Measurements from ENCODE around the gene PBX2.
A peak's percentile ranks its signal among the peaks of the same experiment; 100 is the strongest.

DNA sequence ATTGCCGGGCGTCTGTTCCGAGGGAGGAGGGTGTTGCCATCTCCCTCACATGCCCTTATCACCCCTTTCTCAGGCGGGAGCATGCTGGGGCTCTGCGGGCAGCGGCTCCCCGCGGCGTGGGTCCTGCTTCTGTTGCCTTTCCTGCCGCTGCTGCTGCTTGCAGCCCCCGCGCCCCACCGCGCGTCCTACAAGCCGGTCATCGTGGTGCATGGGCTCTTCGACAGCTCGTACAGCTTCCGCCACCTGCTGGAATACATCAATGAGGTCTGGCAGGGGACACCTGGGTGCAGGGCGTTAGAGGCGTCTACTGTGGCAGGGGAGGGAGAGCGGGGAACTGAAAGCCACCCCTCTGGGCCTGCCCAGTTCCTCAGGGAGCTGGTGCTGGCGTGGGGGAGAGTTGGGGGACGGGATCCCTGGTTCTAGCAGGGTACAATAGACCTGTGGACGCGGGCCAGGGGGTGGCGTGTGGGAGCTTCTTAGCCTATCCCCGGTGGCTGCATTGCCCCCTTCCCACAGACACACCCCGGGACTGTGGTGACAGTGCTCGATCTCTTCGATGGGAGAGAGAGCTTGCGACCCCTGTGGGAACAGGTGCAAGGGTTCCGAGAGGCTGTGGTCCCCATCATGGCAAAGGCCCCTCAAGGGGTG, 35.4 kb downstream of the PBX2 start:
- TF ChIP-seq POLR2A (IDR thresholded peaks at IDR 0.05; ENCODE audit: low read depth), result no peak
- TF ChIP-seq, protein P1, sequence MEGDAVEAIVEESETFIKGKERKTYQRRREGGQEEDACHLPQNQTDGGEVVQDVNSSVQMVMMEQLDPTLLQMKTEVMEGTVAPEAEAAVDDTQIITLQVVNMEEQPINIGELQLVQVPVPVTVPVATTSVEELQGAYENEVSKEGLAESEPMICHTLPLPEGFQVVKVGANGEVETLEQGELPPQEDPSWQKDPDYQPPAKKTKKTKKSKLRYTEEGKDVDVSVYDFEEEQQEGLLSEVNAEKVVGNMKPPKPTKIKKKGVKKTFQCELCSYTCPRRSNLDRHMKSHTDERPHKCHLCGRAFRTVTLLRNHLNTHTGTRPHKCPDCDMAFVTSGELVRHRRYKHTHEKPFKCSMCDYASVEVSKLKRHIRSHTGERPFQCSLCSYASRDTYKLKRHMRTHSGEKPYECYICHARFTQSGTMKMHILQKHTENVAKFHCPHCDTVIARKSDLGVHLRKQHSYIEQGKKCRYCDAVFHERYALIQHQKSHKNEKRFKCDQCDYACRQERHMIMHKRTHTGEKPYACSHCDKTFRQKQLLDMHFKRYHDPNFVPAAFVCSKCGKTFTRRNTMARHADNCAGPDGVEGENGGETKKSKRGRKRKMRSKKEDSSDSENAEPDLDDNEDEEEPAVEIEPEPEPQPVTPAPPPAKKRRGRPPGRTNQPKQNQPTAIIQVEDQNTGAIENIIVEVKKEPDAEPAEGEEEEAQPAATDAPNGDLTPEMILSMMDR (IDR thresholded peaks at IDR 0.05), result peak; percentile 62 to 74 (median 65)
- no peak for TF ChIP-seq EP300 (IDR thresholded peaks at IDR 0.05)
